HepG2 (cell line): Measurements from ENCODE around the gene KRTAP10-2. TPM values are rescaled to one million over a fixed set of nuclear protein-coding genes. Genes with fewer than 3 reads are reported as not detected.

Experiments
- AGO2 ChIP-seq: fragments of 200-400 bp; formaldehyde crosslinking; optimal IDR thresholded peaks from 2 replicates; pipeline ENCODE3; 2017; ENCODE audit warnings: mild to moderate bottlenecking, low read depth, low read length, moderate library complexity
- CSRNP2 ChIP-seq: sonication (generic); formaldehyde crosslinking; conservative IDR thresholded peaks from 2 replicates; pipeline ENCODE4 v1.8.0; 2022; ENCODE audit warnings: low read depth, missing genetic modification reagents
- FOXO4 ChIP-seq: sonication (generic); formaldehyde crosslinking; conservative IDR thresholded peaks from 2 replicates; pipeline ENCODE4 v1.8.1; 2023; ENCODE audit warnings: missing genetic modification reagents
- PRMT3 ChIP-seq: sonication (generic); formaldehyde crosslinking; IDR thresholded peaks from 2 replicates; pipeline ENCODE4 v1.8.1; 2022; ENCODE audit warnings: low read depth, mild to moderate bottlenecking, moderate library complexity, missing genetic modification reagents, borderline replicate concordance
- SAFB2 ChIP-seq: sonication (generic); formaldehyde crosslinking; IDR thresholded peaks from 2 replicates; pipeline ENCODE4 v1.5.1; 2020; ENCODE audit warnings: missing genetic modification reagents, low read depth, mild to moderate bottlenecking, borderline replicate concordance
- THRA ChIP-seq: sonication (generic); formaldehyde crosslinking; IDR thresholded peaks from 2 replicates; pipeline ENCODE4 v1.4.0; 2020; ENCODE audit warnings: missing genetic modification reagents, borderline replicate concordance
- ZFY ChIP-seq: sonication (generic); formaldehyde crosslinking; IDR thresholded peaks from 2 replicates; pipeline ENCODE4 v1.4.0; 2020; ENCODE audit warnings: missing genetic modification reagents
- ZNF574 ChIP-seq: sonication (generic); formaldehyde crosslinking; IDR thresholded peaks from 2 replicates; pipeline ENCODE4 v1.4.0; 2020; ENCODE audit warnings: missing genetic modification reagents
- ZNF609 ChIP-seq: sonication (generic); formaldehyde crosslinking; IDR thresholded peaks from 2 replicates; pipeline ENCODE4 v1.4.0; 2020; ENCODE audit warnings: mild to moderate bottlenecking, missing genetic modification reagents, borderline replicate concordance
- ZNF710 ChIP-seq: sonication (generic); formaldehyde crosslinking; IDR thresholded peaks from 2 replicates; pipeline ENCODE4 v1.5.0; 2020; ENCODE audit warnings: mild to moderate bottlenecking, missing genetic modification reagents, borderline replicate concordance
- ZNF891 ChIP-seq: sonication (generic); formaldehyde crosslinking; IDR thresholded peaks from 2 replicates; pipeline ENCODE4 v1.5.0; 2020; ENCODE audit warnings: mild to moderate bottlenecking, missing genetic modification reagents
- polyA plus RNA-seq, 8 experiments: library from polyadenylated mRNA; depleted of rRNA in 3 of 8; stranded (reverse) in 7 of 8; unstranded in 1 of 8; fragments of >200 nt; fragmentation: Illumina TruSeq in 4 of 8; extraction: Trizol in 4 of 8; gene quantifications; 2 replicates each; pipeline versions ENCODE4 v1.2.1 to v1.2.3, GENCODE V29; 2011 to 2016; ENCODE audit warnings: low read depth in 4 of 8, missing spikeins in 1 of 8, mixed read lengths in 1 of 8; ENCODE audit not compliant: insufficient read depth in 1 of 8
- total RNA-seq, 5 experiments: library from RNA; depleted of rRNA; stranded (reverse); fragments of >200 nt; fragmentation: Illumina TruSeq; extraction: Trizol; gene quantifications; 2 replicates each; pipeline ENCODE4 v1.2.3, GENCODE V29; 2016; ENCODE audit warnings: low read depth in 1 of 5

Gene KRTAP10-2
- total and polyA plus RNA-seq, 2 of the 13 experiments (the other 11 are each of a cell fraction or from before 2014, with no cell fraction given): not detected

- TF ChIP-seq ZNF710 (CRISPR knock-in tag) (peak; percentile 33; the same call in 1 of the 2 replicates), ZNF891 (CRISPR knock-in tag) (0 out of 2 replicates have a peak, but pooled peaks have one; percentile 29), ZFY (CRISPR knock-in tag) (peak; percentile 82), FOXO4 (CRISPR knock-in tag) (0 out of 2 replicates have a peak, but pooled peaks have one; percentile 90), THRA (no peak; the same call in 1 of the 2 replicates), CSRNP2 (no peak), SAFB2 (CRISPR knock-in tag) (no peak), ZNF609 (CRISPR knock-in tag) (no peak), ZNF574 (CRISPR knock-in tag) (0 out of 2 replicates have a peak, but pooled peaks have one; percentile 21), PRMT3 (CRISPR knock-in tag) (no peak), AGO2 (peak; percentile 88)
Observed at GRCh38 chr21:44506279-44507255, 44.7 kb downstream of the KRTAP10-2 start (continued).
